NCI-H748 treated with DMSO at 0.1 percent for 48 hours (cell line): ENCODE results near the gene DPYD.
"Not testable (repeated sequence)": the region's sequence is repeated elsewhere in the genome, so short reads cannot be mapped to it uniquely, and the experiment has no call there.

Source experiments
- DNase-seq: peaks from one replicate; lab custom pipeline; 2025; lab: John Stamatoyannopoulos, UW

Gene DPYD

DNA sequence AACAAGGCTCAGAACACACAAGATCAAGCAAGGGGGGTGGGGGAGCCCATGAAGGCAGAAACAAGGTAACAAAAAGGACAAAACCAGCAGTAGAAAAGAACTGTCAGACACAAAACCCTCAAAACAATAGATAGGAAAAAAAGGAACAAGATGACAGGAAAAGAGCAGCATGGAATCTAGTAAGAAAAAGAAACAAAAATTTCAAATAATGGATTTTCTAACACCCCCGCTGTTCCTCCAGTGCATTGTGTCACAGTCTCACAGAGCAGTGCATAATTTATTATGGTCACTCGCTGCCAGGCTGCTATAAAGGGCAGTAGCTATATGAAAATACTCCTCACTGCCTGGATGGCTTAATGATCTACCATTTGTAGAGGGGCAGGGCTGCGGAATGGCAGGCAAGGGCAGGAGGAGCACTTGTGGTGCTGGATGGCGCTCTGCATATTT is 567.9 kb downstream of the DPYD start:
- DNase-seq: no peak

DNA sequence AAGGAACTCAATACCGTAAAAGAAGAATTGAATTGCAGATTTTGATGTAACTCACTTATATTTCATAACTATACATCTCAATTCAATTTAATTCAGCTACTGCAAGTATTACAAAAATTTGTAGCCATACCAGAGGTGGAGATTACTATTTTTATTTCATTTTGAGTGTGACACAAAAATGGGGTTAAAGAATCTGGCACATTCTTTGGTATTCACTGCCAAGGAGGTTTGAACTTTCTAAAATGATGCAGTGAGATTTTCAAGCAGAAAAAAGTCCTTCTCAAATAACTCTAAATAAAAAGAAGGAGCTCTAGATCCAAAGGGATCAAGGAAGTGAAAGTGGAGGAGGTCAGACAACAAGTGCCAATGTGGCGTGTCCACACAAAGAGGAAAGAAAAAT is 569.0 kb downstream of the DPYD start:
- DNase-seq: no peak

DNA sequence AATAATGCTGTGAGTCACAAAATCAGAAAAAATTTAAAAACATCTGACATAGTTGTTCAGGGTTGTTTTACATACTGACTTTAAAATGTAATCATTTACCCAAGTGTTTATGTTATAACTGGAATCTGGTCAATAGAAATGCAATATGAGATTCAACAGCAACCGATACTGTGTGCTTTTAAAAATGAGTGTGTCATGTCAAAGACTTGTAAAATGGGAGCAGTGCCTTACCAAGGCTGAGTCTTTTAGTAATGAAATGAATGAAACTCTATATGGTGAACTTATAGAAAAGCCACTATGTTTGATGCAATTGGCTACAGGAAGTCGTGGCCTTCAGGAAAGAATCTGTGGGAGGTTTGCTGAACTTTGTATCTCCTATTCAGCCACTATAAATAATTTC is 570.2 kb downstream of the DPYD start:
- no peak for DNase-seq

DNA sequence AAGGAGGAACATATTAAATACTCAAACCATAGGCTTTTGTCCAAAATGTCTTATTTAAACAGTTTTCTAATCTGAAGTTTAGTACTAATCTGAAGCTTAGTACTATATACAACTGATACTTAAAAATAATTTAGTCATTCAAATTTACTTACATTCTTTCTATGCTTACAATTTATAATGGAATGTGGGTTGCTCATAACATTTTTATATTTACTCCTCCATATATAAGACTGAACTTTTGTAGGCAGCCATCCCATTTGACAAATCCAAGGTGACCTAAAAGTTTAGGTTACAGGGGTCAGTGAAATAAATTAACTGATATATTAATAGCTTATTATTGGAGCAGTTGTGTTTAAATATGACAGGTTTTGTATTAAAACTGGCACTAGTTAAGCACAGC is 570.6 kb downstream of the DPYD start:
- no peak for DNase-seq

DNA sequence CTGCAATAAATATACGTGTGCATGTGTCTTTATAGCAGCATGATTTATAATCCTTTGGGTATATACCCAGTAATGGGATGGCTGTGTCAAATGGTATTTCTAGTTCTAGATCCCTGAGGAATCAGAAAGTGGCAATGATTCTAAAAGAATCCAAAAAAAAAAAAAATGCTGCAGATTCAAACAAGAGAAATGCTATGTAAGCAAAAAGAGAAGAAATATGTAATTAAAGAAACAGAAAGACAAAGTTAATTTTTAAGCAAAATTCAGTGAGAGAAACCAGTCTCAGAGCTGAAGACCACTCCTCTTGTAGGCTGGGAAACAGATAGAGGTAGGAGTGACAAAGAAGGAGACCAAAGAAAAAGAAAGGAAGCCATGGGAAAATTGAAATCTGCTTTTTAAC is 571.0 kb downstream of the DPYD start:
- DNase-seq: not testable (repeated sequence)

DNA sequence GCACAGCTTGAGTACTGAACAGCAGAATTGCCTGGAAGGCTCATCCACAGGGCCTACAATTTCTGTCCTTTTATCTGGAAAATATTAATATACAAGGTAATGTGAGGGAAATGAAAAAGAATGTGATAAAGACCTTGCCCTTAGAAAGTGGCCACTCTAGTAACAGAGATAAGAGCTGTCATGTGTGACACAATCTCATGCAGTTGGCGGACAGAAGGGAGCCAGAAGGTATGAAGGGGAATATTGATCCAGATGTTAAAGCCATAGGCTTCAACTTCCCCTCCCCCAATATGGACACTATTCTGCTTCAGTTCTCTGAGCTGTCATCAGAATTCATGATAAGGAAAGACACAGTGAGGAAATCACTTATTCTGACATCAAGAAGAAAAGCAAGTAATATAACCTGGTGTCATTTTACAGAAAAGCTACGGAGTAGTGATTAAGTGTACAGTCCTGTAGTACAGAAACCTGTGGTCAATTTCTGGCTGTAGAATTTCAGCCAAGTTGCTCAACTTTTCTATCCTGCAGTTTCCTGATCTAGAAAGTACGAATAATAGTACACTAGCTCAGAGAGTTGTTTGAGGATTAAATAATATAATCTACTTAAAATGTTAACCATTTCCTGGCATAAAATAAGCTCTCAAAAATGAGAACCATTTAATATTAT is 572.1 kb downstream of the DPYD start:
- no peak for DNase-seq

DNA sequence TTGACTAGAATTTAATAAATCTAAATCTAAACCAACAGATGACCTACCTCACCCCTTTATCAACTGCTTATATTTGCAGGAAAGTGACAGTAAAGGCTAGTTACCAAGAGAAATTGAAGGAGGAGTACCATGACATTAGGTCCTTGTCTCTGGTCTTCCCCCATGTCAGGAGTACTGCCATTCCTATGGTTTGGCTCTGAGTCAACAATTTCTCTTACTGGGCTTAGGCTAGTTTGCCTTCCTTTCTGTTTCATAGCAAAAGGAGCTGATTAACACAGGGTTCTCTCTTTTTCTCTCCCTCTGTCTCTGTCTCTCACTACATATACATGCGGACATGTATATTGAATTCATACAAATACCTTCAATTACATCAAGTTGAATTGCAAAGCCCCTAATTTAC is 579.9 kb downstream of the DPYD start:
- DNase-seq: no peak

DNA sequence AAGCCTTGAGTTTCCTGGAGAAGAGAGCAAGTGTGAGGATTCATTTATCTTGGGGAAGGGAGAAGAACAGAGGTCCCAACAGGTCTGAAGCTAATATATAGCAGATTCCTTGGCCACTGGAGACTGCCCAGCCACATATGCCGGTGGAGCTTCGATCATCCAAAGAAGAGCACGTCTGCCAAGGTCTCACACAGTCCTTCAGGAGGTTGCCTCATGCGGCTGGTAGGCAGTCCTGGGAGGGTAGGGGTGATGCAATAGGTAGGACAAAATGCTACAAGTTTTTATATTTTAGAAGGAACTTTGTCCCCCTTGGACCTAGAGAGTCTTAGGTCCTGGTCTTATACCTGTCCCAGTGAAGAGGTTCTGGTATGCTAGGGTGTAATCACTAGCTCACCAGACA is 582.5 kb downstream of the DPYD start:
- DNase-seq: no peak

DNA sequence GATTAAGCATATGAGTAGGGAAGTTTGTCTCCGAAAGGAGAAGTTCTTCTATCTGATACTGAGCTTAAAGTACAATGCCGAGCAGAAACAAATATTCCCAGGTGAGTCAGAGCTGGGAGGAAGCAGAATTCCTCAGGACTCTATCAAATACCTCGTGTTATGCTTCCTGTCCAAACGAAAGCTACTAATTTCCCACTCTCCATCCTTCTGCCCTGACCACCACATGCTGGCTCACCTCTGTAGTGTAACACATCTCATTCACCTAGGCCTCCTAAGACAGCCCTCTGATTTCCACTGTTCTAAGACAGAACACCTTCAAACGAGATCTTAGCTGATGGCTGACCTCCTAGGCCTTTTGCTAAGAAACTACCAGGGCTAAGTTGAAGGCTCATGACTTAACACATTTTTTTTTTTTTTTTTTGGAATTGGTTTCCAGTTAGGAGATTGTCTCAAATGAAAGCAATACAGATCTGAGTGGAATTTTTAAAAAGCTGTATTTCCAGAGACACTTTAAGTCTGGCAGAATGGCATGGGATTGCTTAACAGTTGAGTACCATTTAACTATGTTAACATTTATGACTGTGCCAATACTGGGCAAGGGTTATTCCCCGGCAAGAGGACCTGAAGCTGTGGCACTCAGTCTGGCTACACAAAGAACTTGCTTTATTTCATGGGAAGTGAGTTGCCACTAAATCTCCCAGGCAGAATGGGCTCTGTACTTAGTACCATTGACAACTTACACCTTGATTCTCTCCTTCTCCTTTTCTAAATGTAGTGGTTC is 583.4 kb downstream of the DPYD start:
- no peak for DNase-seq

DNA sequence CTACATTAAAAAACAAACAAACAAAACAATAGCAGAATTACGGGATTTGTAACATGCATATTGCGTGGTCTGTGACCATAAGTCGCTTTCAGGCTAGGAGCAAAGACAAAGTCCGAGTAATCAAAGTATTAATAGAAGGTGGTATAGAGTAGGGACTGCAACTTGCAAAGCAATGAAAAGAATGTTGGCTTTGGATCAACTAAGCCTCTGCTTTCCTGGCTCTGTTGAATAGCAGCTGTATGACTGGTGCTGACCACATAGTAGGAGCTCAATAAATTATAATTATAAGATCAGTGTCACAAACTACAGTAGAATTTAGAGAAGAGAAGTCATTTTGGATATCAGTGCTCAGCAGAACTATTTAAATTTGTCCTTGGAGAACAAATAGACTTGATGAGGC is 586.4 kb downstream of the DPYD start:
- no peak for DNase-seq

DNA sequence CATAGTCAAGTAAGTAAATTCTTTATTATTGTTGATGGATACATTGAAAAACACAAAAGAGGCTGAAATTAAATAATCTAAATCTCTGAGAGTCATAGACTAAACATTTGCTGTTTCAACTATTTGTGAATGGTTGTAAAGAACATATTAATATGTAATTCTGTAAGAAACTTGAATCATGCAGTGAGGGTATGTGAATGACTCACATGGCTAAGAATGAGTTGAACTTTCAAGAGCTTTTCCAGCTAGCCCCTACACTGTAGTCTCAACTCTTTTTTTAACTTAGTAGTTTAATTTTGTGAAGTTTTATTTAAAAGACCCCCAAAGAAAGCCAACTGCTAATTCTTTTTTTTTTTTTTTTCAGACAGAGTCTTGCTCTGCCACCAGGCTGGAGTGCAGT is 588.1 kb downstream of the DPYD start:
- no peak for DNase-seq

DNA sequence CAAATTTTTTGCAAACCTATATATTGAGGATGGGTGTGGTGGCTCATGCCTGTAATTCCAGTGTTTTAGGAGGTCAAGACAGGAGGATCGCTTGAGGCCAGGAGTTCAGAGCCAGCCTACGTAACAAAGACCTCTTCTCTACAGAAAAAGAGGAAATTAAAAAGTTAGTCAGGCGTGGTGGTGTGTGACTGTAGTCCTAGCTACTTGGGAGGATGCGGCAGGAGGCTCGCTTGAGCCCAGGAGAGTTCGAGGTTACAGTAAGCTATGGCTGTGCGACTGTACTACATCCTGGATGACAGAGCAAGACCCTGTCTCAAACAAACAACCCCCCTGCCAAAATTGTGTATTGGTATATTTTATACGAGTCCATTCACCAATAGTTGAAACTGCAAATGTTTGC is 589.7 kb downstream of the DPYD start:
- DNase-seq: no peak

DNA sequence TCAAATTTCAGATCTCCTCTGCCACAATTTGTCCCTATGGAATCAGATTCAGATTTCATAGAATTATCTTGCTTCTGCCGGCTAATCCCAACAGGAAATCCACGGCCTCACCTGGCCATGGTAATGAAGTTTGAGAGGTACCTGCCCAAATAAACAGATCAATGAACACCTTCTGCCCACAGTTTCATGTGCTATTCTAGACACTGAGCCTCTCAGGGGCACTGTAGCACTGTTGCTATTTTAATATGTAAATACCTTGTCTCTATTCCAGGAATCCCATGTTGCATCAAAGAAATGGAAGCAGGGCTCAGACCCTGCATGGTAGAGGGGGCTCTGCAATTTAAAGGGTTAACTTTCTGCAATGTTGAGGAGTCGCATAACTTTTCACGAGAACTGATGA is 606.1 kb downstream of the DPYD start:
- DNase-seq: no peak

DNA sequence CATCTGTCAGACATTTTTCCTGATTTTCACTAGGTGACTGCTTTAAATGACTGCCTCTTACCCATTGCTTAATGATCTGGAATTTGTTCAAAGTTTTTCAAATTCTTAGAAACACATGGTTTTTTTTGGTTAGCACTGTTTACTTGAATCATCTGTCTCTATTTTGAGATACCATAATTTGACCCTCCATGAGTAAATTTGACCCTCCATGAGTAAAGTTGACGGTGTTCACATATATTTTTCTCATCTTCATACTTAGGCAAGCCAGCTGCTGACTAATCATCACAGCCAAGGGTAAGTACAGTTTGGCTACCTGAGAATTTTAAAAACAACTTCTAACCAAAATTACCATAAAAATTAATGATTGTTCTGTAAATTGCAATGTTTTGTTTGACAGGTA is 612.7 kb downstream of the DPYD start:
- no peak for DNase-seq

DNA sequence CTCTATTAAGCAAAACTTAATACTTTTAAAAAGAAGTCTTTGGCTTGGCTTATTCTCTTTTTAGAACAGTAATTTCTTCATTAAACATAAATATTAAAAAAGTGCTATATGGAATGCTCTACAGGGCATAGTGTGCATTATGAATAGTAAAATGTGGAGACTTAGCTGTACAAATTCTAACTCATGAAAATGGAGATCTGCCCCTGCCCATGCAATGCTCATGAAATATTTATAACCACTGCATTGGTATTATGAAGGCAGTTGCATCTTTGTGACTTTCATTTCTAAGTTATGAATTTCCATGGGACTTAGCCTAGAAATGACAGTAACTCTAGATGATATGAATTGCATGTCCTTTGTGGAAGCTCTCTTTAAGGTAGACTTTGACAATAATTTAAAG is 613.3 kb downstream of the DPYD start:
- DNase-seq: no peak

DNA sequence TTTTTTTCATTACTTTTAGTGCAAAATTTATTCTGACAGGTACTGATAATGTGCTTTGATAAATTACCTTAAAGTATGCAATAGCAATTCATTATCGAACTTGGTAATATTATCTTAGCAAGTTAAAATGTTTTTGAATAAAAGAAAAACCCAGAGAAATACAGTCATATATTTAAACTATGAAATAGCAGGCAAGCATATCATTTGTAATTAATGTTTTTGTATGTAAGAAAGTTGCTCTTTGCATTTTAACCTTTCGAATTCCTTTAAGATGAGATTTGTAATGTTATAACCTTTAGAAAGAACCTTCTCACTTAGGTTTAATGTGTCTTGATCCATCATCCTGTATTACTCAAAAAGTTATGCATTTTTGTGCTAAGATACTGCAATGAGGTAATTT is 613.7 kb downstream of the DPYD start:
- DNase-seq: no peak

DNA sequence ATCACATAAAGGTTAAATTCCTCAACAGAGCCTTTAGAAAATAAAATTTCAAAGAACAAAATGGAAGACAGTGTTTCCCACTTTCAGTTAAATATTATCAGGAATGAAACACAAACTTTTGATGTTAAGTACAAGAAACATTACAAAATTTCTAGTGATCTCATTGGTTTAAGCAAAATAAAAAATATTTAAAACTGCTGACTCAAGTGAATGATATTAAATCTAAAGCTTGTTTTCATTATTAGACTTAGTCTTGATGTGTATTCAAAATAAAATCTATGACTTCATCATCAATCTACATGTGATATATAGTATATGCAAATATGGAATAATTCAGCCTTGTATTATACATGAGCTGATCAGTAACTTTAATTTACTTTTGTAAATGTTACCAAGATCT is 614.3 kb downstream of the DPYD start:
- DNase-seq: no peak

DNA sequence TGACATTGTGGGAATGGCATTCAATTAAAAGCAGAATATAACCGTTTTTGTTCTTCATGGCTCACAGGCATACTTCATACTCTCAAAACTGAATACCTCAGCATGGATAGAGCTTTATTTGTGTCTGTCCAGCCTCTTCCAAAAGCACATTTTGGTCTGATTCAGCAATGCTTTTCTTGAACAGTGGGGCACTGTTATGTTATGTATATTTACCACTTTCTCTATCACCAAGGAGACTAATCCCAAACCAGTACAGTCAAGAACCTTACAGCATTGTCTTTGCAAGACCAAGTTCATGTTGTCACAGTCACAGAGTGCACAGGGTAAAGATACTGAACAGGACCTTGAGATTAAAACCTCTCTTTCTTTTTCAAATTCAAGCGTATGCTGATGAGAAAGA is 616.5 kb downstream of the DPYD start:
- no peak for DNase-seq

DNA sequence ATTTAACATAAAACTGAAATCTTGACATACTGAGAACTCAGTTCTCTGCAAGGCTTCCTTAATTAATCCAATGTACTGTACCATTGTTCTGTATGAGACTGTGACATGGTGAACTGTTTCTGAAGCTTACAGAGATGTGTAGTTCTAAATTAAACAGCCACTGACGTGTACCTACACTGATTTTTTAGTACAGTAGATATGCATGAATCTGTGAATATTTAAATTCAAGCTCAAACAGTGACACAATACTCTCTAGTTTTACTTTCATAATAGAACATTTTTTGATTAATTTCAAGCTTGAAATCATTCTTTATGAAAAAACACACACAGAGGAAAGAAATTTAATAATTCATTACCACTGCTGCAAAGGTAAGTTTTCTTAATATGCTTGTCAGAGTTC is 621.9 kb downstream of the DPYD start:
- DNase-seq: no peak

DNA sequence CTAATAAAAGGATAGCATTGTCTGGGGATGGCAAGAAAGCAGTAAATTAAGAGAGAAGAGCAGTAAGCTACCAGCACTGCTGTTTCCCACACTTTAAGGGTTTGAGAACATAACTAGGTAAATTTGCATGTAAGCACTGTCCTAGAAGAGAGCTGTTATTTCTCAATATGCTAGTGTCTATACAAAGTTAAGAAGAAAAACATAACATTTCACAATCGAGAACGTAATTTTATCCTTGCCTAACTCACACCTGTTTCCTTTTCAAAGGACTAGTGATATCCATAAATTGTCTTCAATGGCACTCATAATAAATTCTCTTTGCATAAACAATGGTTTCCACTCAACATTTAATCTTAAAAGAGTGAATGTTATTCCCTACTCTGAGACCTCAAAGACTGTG is 623.2 kb downstream of the DPYD start:
- DNase-seq: no peak

DNA sequence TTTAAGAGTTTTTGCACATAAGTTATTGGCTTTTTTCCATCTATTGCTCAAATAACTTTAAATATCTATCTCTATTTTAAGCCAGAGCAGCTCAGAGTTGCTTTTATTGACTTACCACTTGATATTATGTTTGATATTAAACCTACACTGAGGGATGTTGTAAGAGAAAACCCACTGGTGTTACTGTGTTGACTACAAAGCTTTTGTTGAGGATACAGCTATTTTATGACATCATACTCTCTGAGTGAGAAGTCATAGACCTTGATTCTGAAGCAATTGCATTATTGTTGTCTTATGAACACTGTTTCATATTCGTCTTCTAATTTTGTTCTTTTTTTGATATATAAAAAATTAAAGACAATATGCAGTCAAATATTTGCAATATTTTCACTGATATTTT is 638.9 kb downstream of the DPYD start:
- DNase-seq: no peak

DNA sequence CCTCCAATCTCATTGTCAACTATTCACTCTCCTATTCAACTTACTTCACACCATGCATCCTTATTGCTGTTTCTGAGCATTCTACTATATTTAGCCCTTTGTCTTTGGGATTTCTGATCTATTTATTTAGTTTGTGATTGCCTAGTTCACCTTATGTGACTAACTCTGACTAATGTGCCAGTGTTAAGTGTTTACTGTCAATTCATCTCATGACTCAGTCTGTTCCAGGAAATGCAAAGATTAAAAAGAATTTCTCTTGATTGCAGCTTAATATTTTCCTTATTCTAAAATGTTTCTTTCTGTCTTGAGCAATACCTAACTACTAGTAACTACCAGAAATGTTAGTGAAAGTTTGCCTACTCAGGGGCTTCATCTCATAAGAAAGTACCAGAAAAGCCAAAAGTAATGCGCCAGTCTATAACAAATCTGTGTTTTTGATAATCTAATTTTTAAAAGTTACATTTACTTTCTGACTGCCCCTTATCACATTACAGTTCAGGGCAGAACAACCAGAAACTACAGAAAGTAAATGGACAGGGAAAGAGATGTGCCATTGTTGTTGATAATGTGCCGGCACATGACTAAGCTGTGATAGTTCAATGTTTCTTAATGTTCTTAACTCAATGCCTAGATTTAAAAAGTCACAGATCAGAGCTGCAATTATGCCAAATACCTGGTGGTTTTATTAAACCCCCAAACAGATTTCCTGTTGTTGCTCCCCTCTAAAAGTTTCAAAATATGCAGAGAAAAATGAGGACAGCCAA is 642.8 kb downstream of the DPYD start:
- no peak for DNase-seq
